ENCODE results near the gene CDC27.
"Not testable (repeated sequence)": the region's sequence is repeated elsewhere in the genome, so short reads cannot be mapped to it uniquely, and the experiment has no call there.

CDC27 gene

DNA sequence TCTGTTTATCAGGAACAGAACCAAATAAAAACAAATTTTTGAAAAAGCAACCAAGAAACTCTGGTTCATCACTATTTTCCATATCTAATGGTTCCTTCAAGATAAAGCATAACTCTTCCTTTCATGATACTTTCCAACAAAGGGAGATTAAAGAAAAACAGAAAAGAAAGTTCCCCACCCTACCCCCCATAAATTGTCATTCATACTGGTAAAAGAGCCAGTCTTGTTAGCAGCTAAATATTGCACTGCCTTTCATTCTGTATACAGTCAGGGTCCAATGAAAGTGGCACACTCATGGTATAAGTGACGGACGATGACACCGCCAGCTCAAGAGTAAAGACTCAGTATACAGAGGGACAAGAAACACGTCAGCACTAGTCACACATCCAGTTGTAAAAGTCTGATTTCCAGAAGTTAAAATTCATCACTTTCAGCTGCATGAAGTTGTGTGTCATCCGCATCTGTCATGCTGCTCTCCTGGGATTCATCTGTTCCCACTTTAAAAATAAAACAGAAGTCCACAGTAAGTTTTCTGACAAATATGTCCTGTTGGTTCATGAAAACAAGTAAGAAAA is 68.5 kb downstream of the CDC27 start:
- DNase-seq, result no peak

DNA sequence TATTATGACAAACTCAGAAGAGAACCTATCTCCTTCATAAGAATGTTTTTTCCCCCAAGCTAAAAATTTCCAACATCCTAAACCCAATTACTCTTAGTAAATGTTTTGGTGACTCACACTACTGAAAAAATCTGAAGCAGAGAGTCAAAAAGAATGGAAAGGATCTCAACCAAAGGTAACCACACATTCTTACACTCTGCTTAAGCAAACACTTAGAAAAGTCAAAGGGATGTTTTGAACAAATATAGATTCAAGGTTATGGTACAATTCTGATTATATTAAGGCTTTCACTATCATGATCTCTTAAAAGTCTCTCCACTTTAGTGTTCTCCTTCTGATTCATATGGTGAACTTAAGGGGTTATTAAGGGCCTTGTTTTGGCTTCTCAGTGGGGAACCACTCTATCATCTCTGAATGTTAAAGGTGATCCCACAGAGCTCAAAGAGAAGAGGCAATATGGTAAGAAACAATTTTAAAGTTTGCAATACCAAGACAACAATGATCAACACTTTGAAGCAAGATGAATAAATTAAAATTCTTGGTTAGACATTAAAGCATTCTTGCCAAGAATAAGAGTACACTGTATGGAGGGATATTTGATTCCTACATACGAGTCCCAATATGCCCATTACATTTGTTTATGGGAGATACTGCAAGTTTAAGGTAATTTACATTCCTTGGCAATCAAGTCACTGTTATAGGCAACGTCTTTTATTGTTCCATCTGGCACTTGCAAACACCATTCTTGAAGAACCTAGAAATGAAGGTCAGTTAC is 69.2 kb downstream of the CDC27 start:
- no peak for DNase-seq

DNA sequence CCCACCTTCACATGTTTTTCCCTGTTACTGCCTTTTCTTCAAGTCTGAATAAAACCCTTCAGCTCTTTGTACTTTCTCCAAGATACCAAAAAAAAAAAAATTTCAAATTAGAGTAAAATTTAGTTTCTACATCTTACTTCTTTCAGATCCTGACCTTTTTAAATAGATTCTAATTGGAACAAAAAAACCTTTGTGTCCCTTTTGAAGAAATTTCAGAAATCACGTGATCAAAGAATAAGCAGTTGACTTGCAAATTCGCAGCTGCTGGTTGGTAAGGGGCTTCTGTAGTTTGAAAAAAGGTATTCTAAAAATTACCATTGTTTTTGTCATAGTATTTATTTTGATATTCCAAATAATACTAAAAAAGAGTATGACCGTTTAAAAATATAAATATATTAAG is 71.7 kb downstream of the CDC27 start:
- no peak for DNase-seq

DNA sequence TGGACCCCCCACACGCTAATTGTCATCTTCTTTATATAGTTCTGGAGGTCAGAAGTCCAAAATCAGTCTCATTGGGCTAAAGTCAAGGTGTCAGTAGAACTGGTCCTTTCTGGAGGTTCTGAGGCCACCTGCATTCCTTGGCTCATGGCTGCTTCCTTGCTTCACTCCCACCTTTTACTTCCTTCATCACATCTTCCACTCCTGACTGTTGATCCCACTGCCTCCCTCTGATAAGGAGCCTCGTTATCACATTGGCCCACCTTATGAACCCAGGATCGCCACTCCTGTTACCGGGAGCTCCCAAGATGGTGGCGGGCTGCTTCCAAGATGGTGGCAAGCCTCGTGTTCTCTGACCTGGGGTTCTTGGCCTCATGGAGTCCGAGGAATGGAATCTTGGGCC is 83.0 kb downstream of the CDC27 start:
- no peak for DNase-seq

DNA sequence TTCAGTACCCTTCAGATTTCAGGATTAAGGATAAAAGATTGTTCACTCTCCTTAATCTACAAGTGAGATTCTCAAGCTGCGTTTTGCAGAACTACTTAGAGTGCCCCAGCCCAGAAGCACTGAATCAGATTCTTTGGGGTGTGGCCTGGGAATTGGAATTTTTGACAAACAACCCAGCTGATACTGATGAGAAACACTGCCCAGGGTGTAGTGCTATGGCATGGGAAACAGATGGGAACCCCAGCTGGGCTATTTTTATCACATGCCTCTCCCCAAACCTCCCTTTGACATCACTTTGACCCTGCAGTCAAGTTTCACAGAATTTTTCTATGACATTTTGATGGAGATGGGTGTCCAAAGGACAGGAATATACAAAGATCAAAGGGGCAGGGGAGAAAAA is 83.8 kb downstream of the CDC27 start:
- not testable (repeated sequence) for DNase-seq

DNA sequence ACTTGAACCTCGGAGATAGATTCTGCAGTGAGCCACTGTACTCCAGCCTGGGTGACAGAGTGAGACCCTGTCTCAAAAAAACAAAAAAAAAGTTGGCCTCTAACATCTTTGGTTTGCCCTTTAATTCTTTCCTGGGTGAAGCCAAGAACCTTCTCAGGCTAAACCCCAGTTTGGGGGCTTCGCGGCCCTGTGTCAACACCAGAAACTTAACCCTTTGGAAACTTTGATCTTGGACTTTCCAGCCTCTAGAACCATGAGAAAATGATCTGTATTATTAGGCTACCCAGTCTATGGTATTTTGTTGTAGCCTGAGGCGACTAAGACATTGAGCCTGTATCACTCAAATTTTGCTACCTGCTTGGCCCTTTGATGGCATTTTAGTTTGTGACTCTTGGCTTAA is 86.2 kb downstream of the CDC27 start:
- DNase-seq, result no peak

DNA sequence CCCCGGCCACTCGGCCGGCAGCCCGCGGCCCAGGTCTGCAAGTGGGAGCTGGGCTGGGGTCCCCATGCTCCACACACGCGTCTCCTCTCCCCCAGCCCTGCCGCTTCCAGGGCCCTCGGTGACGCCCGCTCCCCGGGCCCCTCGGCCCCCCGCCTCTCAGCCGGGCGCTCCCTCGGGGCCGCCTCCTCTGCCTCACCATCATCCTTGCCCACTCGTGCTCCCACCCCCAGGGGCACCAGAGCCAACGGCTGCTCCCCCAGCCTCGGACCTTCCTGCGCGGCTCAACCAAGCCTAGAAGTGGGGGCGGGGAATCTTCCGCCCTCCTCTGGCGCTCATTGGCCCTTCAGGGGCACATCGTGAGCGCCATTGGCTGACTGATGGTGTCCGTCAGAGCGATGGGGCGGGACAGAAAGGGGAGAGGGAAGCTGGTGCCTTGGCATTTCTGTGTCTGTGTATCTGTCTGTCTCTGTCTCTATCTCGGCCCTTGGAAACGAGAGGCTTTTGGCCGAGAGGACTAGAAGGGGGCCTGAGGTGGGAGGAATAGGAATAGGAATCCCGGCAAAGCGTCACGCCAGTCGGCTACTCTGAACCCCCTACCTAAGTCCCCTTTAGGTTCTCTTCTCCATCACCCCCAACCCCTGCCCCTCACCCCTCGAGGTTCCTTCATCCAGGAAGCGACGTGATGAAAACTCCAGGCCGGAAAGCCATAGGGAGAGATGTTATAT is 88.9 kb downstream of the CDC27 start:
- peak; percentile 81 to 82 for DNase-seq

DNA sequence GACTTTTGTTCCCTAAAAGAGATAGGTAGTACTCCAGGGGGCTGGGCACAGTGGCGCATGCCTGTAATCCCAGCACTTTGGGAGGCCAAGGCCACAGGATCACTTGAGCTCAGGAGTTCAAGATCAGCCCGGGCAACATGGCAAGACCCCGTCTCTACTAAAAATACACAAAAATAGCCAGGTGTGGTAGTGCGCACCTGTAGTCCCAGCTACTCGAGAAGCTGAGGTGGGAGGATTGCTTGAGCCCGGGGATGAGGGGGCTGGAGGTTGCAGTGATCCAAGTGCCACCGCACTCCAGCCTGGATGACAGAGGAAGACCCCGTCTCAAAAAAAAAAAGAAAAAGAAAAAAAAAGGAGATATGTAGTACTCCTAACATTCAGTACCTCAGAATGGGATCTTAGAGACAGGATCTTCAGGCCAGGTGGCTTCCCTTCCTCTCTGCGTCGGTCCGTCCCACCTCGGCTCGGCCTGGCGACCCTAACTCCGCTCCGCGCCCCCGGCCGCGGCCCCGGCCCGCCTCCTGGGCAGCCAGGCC is 89.6 kb downstream of the CDC27 start:
- peak in 1 of 2 experiments; percentile 48 for DNase-seq

DNA sequence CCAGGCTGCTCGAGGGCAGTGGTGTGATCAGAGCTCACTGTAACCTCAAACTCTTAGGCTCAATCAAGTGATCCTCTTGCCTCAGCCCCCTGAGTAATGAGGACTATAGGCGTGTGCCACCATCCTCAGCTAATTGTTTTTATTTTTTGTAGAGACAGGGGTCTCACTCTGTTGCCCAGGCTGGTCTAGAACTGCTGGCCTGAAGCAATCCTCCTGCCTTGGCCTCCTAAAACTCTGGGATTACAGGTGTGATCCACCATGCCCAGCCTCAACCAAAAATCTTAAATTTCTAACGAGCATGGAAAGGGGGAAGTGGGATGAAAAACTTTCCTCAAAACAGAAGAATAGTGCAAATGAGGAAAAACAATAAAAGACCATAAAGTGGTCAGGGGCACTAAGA is 92.8 kb downstream of the CDC27 start:
- no peak for DNase-seq

DNA sequence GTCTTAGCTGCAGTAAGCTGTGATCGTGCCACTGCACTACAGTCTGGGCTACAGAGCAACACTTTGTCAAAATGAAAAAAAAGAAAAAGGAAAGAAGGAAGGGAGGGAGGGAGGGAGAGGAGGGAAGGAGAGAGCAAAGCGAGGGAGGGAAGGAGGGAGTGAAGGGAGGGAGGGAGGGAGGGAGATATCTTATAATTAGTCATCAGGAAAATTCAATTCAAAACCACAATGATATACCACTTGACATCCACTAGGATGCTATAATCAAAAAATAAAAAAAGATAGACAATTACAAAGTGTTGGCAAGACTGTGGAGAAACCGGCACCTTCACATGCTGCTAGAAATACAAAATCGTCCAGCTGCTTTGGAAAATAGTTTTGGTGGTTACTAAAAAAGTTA is 93.8 kb downstream of the CDC27 start:
- no peak for DNase-seq

DNA sequence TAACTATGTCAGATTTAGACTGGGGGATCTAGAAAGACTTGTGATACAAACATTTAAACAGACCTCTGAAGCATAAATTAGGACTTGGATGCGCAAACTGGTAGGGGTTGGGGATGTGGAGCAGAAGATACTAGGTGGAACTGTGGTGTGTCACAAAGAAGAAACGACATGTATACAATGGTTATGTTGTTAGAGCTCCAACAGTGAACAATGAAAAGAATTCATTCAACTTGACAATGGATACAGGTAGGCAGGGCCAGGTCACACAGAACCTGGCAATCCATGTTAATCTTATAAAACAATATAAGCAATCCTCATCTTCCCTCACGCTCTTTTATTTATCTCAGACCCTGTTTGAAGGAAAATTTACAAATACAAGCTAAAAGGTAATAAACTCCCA is 102.0 kb downstream of the CDC27 start:
- DNase-seq, result no peak

DNA sequence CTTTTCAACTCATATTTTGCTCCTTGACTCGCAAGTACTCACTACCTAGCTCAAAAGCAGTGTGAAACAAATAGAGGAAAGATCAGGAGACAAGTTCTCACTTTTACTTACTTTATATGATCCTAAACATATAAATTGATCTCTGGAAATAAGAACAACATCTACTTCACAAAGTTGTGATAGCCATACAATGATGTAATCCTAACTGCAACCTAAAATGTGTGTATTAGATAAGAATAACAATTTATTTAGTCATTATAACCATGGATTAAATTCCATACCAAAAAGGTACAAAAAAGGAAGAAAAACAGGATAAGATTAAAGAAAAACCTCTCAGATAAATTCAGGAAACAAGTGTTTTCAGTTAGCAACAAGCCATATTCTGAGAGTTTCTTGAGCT is 103.4 kb downstream of the CDC27 start:
- no peak for DNase-seq

DNA sequence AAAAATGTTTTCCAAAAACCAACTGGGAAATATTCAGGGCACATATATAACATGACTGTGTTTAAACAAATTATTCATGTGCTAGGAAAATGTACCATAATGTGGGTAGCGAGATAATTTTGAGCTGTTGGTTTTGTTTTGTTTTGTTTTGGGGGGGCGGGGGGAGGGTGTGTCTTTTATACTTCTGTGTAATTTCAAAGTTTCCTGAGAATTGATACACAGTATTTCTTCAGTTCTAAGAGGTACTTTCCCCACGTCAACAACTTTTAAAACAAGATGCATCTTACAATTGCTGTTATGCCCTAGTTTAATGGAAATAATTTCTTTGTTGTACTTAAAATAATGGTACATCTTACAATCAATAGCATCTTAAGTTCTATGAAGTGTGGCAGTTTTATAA is 110.3 kb downstream of the CDC27 start:
- DNase-seq, result no peak

DNA sequence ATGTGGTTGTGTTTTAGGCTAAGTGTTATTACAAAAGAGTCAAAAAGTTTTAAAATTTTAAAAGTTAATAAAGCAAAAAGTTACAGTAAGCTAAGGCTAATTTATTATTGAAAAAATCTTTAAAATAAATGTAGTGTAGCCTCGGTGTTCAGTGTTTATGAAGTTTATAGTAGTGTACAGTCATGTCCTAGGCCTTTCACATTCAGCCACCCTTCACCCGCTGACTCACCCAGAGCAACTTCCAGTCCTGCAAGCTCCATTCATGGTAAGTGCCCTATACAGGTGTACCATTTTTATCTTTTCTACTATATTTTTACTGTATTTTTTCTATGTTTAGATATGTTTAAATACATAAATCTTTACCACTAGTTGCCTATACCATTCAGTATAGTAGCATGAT is 111.5 kb downstream of the CDC27 start:
- DNase-seq, result no peak

DNA sequence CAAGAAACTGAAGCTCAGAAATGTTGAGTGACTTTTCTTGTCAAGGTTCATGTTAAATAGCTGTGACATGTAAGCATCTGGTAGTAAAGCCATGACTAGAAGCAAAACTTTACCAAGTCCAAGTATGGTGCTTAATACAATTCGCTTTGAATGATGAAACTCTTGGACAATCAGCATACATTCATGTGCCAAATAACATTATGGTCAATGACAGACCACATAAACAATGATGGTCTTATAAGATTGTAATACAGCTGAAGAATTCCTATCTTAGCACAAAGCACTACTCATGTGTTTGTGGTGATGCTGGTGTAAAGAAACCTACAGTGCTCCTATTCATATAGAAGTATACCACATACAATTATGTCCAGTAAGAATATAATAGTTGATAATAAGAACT is 112.9 kb downstream of the CDC27 start:
- no peak for DNase-seq

DNA sequence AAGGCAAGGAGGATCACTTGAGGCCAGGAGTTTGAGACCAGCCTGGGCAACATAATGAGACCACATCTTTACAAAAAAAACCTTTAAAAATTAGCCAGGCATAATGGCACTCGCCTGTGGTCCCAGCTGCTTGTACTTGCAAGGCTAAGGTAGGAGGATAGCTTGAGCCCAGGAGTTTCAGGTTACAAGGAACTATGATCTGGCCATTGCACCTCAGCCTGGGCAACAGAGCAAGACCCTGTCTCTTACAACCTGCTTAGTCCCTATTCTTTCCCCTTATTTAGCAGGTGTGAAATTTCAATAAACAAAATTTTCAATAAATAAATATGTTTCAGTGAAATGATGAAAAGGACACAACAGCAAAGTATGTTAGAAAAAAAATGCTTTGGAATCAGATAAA is 114.7 kb downstream of the CDC27 start:
- DNase-seq, result not testable (repeated sequence)

DNA sequence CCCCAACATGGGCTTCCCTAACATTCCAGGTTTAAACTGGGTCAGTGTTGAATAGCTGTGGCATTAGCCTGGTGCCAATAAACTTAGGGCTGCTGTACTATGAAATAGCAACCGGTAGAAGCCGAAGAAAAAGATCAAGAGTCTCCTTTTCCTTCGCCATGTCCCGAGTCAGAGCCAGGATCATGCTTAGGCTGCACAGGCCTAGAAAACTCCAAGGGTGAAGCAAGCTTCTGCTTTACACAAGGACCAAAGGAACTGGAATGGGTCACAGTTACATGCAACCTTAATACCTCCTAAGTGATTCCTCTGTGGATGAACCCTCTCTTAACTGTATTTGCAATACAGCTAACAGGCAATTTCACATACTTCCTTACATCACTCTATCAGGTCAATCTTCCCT is 115.5 kb downstream of the CDC27 start:
- not testable (repeated sequence) for DNase-seq

DNA sequence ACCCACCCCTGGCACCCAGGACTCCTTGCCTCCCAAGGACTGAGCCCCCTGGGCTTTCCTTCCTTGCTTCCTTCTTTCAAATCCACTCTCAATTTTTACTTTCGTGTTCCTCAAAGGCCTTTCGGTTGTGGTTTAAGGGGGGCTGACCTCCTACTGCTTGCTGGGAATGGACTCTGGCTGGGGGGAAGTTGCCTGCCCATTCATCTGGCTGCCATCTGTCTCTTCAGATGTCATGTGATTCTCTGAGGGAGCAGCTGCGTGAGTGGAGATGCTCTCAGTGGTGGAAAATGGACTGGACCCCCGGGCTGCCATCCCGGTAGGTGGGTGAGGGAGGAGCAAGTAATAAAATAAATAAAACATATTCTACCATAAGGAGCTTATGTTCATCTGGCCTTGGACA is 116.2 kb downstream of the CDC27 start:
- peak in 1 of 2 experiments; percentile 12 for DNase-seq

DNA sequence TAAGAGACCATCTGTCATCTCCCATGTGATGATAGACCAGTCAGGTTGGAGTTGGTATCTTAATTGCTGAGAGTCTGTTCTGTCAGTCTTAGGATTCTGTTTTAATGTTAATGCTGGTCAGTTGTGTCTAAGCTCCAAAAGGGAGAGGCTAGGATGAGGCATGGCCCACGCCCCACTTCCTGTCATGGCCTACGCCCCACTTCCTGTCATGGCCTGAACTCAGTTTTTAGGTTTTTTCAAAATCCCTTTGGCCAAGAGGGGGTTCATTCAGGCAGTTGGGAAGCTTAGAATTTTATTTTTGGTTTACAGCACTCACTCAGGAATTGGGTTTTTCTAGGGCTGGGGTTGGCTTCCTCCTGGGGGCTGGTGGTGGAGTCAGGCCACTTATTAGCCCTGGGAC is 117.9 kb downstream of the CDC27 start:
- not testable (repeated sequence) for DNase-seq

DNA sequence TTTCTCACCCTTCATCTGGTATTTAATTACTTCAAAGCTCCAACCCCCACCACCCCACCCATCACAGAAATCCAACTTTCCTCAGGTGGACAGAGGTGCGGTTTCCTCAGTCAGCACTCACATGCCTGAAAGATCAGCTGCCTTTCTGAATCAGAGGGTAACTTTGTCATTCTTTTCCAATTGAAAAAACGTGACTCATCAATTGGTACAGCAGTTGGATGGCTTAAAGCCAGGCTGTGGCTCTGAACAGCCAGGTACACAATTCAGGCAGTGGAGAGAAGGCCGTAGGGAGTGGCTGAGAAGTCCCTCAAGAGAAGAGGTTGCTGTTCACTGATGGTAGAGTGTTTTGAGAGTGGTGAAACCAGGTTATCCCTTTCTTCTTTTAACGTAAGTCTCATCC is 118.8 kb downstream of the CDC27 start:
- not testable (repeated sequence) for DNase-seq
